Astrocyte (in vitro differentiated cells and primary cell): ENCODE data around the gene GNPDA1. TPM values are rescaled to one million over a fixed set of nuclear protein-coding genes. Genes with fewer than 3 reads are reported as not detected.
"Not testable (repeated sequence)": the region's sequence is repeated elsewhere in the genome, so short reads cannot be mapped to it uniquely, and the experiment has no call there.

Source experiments
- DNase-seq: peaks from one replicate; pipeline ENCODE4 v3.0.0-alpha.2; 2010; ENCODE audit warnings: low read depth
- FAIRE-seq: peaks from 2 replicates; lab custom pipeline; 2011; peaks lifted over from hg19 to GRCh38; lab: Jason Lieb, UNC
- H2AFZ ChIP-seq: 2 replicates; pipeline ENCODE4 v1.6.0; 2012; ENCODE audit warnings: low read depth, low read length, inconsistent platforms
- H3K27ac ChIP-seq: 2 replicates; pipeline ENCODE4 v1.5.1; 2011; ENCODE audit warnings: low read depth, low read length, inconsistent platforms
- H3K27me3 ChIP-seq: 2 replicates; pipeline ENCODE4 v1.6.0; 2011; ENCODE audit warnings: low read length, inconsistent platforms; ENCODE audit not compliant: insufficient read depth
- H3K36me3 ChIP-seq: 2 replicates; pipeline ENCODE4 v1.5.1; 2011; ENCODE audit warnings: low read length, inconsistent platforms; ENCODE audit not compliant: insufficient read depth
- H3K4me1 ChIP-seq: 2 replicates; pipeline ENCODE4 v1.5.1; 2011; ENCODE audit warnings: low read length, inconsistent platforms; ENCODE audit not compliant: insufficient read depth
- H3K4me2 ChIP-seq: 2 replicates; pipeline ENCODE4 v1.6.0; 2012; ENCODE audit warnings: low read length, inconsistent platforms
- H3K4me3 ChIP-seq: 2 replicates; pipeline ENCODE4 v1.5.1; 2011; ENCODE audit warnings: low read depth, mild to moderate bottlenecking, low read length, inconsistent platforms; ENCODE audit not compliant: insufficient read depth
- H3K79me2 ChIP-seq: 2 replicates; pipeline ENCODE4 v1.6.0; 2012; ENCODE audit warnings: mild to moderate bottlenecking, low read length, inconsistent platforms; ENCODE audit not compliant: insufficient read depth
- H3K9ac ChIP-seq: 2 replicates; pipeline ENCODE4 v1.6.0; 2012; ENCODE audit warnings: mild to moderate bottlenecking, low read length, inconsistent platforms
- H3K9me3 ChIP-seq: 2 replicates; pipeline ENCODE4 v1.5.1; 2012; ENCODE audit warnings: low read depth, mild to moderate bottlenecking, low read length, inconsistent platforms; ENCODE audit not compliant: insufficient read depth
- H4K20me1 ChIP-seq: 2 replicates; pipeline ENCODE4 v1.6.0; 2012; ENCODE audit warnings: low read length, inconsistent platforms; ENCODE audit not compliant: insufficient read depth
- H3K27ac Mint-ChIP-seq: one replicate; pipeline ENCODE4 v1.8.0; 2021; ENCODE audit warnings: mild to moderate bottlenecking, mixed read lengths; ENCODE audit not compliant: unreplicated experiment
- H3K27me3 Mint-ChIP-seq: one replicate; pipeline ENCODE4 v1.8.0; 2021; ENCODE audit warnings: low read depth, mixed read lengths; ENCODE audit not compliant: unreplicated experiment
- H3K36me3 Mint-ChIP-seq: one replicate; pipeline ENCODE4 v1.8.0; 2021; ENCODE audit warnings: low read depth, mixed read lengths; ENCODE audit not compliant: unreplicated experiment
- H3K4me1 Mint-ChIP-seq: one replicate; pipeline ENCODE4 v1.8.0; 2021; ENCODE audit warnings: low read depth, mixed read lengths; ENCODE audit not compliant: unreplicated experiment
- H3K4me3 Mint-ChIP-seq: one replicate; pipeline ENCODE4 v1.8.0; 2021; ENCODE audit warnings: mild to moderate bottlenecking, moderate library complexity, mixed read lengths; ENCODE audit not compliant: unreplicated experiment
- H3K9me3 Mint-ChIP-seq: one replicate; pipeline ENCODE4 v1.8.0; 2021; ENCODE audit warnings: mild to moderate bottlenecking, mixed read lengths; ENCODE audit not compliant: unreplicated experiment
- EZH2 ChIP-seq: IDR thresholded peaks from 2 replicates; pipeline ENCODE4 v1.6.1; 2012; ENCODE audit warnings: mild to moderate bottlenecking, low read length, inconsistent platforms; ENCODE audit not compliant: insufficient read depth
- total RNA-seq: library from RNA; stranded (reverse); gene quantifications from 2 replicates; pipeline ENCODE4 v1.2.1, GENCODE V29; 2021
- TF ChIP-seq, protein P1 (sequence below): IDR thresholded peaks from 2 replicates; pipeline ENCODE4 v1.5.1; 2011; ENCODE audit warnings: low read depth, mild to moderate bottlenecking, inconsistent platforms, low read length, moderate library complexity; ENCODE audit not compliant: insufficient read depth

GNPDA1 gene
- total RNA-seq, 1 donor from 2014 or later = 30.7 TPM

DNA sequence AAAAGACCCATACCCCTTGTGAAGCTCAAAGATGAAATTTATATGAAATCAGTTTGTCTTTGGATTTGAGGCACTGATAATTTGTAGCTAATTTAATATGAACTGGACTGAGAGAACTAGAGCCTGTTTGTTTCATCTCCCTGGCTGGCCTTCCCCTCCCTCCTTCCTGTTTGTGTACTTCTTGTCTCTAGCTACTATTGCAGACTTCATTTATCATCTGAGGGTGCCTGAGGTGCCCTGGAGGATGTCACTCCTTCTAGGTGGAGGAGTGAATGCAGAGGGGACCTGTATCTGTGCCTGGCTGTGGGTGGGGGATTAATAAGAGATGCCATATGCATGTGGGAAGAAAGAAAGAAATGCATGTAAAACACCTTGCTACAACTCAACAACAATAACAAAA lies 22.2 kb upstream of the GNPDA1 start:
- Mint-ChIP-seq H3K4me3 (no peak overlapping the region), H3K9me3 (no peaks in the 10 kb centered on the region), H3K36me3 (no peaks in the 10 kb centered on the region), H3K4me1 (no peaks in the 10 kb centered on the region), H3K27me3 (peaks cover 18% of the 10 kb centered on the region), H3K27ac (no peak overlapping the region)
- FAIRE-seq (no peak), DNase-seq (no peak)
- Histone ChIP-seq H3K27me3 (peaks cover 21% of the 10 kb centered on the region), H2AFZ (no peak overlapping the region), H3K9ac (no peak overlapping the region), H3K27ac (no peak overlapping the region), H3K9me3 (no peaks in the 10 kb centered on the region), H3K4me2 (no peak overlapping the region), H3K4me1 (no peaks in the 10 kb centered on the region), H4K20me1 (no peaks in the 10 kb centered on the region), H3K36me3 (no peaks in the 10 kb centered on the region), H3K4me3 (no peak overlapping the region), H3K79me2 (no peaks in the 10 kb centered on the region)
- TF ChIP-seq EZH2 = no peak
- TF ChIP-seq, protein P1, sequence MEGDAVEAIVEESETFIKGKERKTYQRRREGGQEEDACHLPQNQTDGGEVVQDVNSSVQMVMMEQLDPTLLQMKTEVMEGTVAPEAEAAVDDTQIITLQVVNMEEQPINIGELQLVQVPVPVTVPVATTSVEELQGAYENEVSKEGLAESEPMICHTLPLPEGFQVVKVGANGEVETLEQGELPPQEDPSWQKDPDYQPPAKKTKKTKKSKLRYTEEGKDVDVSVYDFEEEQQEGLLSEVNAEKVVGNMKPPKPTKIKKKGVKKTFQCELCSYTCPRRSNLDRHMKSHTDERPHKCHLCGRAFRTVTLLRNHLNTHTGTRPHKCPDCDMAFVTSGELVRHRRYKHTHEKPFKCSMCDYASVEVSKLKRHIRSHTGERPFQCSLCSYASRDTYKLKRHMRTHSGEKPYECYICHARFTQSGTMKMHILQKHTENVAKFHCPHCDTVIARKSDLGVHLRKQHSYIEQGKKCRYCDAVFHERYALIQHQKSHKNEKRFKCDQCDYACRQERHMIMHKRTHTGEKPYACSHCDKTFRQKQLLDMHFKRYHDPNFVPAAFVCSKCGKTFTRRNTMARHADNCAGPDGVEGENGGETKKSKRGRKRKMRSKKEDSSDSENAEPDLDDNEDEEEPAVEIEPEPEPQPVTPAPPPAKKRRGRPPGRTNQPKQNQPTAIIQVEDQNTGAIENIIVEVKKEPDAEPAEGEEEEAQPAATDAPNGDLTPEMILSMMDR = no peak

DNA sequence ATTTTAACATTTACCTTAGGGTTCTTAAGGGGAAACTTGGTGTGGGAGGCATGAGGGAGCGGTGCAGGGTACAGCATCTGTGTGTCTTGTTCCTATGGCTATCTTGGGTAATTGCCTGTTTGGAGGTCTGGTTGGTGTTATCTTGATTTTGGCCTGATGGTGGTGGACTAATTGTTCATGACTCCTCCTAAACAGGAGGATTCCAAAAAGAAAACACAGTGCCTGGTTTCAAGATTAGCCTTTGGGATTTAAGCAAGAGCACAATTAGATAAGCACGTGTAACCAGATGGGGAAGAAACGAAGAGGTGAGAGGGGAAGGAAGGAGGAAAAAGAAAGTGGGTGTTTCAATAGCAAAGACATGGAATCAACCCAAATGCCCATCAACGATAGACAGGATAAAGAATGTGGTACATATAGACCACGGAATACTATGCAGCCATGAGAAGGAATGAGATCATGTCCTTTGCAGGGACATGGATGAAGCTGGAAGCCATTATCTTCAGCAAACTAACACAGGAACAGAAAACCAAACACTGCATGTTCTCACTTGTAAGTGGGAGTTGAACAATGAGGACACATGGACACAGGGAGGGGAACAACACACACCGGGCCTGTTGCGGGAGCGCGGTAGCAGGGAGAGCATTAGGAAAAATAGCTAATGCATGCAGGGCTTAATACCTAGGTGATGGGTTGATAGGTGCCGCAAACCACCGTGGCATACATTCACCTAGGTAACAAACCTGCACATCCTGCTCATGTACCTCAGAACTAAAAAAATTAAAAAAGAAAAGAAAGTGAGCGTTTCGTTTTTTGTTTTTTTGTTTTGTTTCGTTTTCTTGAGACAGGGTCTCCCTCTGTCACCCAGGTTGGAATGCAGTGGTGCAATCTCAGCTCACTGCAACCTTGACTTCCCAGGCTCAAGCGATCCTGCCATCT lies 21.1 kb upstream of the GNPDA1 start:
- H3K36me3 Mint-ChIP-seq, H3K4me3 Mint-ChIP-seq, H2AFZ ChIP-seq, DNase-seq, H3K9me3 Mint-ChIP-seq, FAIRE-seq, H3K4me2 ChIP-seq, H3K9ac ChIP-seq, H3K4me3 ChIP-seq, H3K36me3 ChIP-seq, H3K9me3 ChIP-seq, H4K20me1 ChIP-seq, H3K27ac Mint-ChIP-seq, H3K79me2 ChIP-seq, H3K27ac ChIP-seq, H3K4me1 Mint-ChIP-seq, H3K4me1 ChIP-seq: not testable (repeated sequence)
- peaks cover 20% of the 10 kb centered on the region for H3K27me3 ChIP-seq
- H3K27me3 Mint-ChIP-seq = peaks cover 16% of the 10 kb centered on the region

GRCh38 chr5:142032747-142033631 lies 20.2 kb upstream of the GNPDA1 start:
- Histone ChIP-seq H3K79me2 (no peaks in the 10 kb centered on the region), H3K27ac (no peak overlapping the region), H3K9ac (no peak overlapping the region), H3K4me1 (no peaks in the 10 kb centered on the region), H3K9me3 (no peaks in the 10 kb centered on the region), H3K4me2 (no peak overlapping the region), H2AFZ (no peak overlapping the region), H3K36me3 (no peaks in the 10 kb centered on the region), H4K20me1 (no peaks in the 10 kb centered on the region), H3K27me3 (peaks cover 20% of the 10 kb centered on the region), H3K4me3 (no peak overlapping the region)
- no peak for DNase-seq
- no peak overlapping the region for H3K4me3 Mint-ChIP-seq
- no peak for TF ChIP-seq EZH2
- TF ChIP-seq, protein P1 = no peak
- peaks cover 16% of the 10 kb centered on the region for H3K27me3 Mint-ChIP-seq
- no peaks in the 10 kb centered on the region for H3K4me1 Mint-ChIP-seq
- no peaks in the 10 kb centered on the region for H3K9me3 Mint-ChIP-seq
- no peaks in the 10 kb centered on the region for H3K36me3 Mint-ChIP-seq
- H3K27ac Mint-ChIP-seq = no peak overlapping the region
- FAIRE-seq = no peak
